Activated gamma-delta T cell treated with Interleukin-2 at 50 U/mL for 16 hours (primary cell): ENCODE results near the gene YIPF3.
A peak's percentile ranks its signal among the peaks of the same experiment; 100 is the strongest.
"Not testable (repeated sequence)": the region's sequence is repeated elsewhere in the genome, so short reads cannot be mapped to it uniquely, and the experiment has no call there.

Source experiments
- DNase-seq: peaks from one replicate; pipeline ENCODE4 v3.0.0-alpha.2; 2020

YIPF3 gene

GRCh38 chr6:43491750-43492661 lies 24.7 kb downstream of the YIPF3 start:
- no peak for DNase-seq

- DNase-seq = no peak
Observed at GRCh38 chr6:43490523-43490939, 26.2 kb downstream of the YIPF3 start.

- DNase-seq = no peak
Observed at GRCh38 chr6:43489277-43490072, 27.3 kb downstream of the YIPF3 start.

- no peak for DNase-seq
Observed at GRCh38 chr6:43488667-43489276, 28.0 kb downstream of the YIPF3 start.

- no peak for DNase-seq
Observed at GRCh38 chr6:43481591-43482236, 35.0 kb downstream of the YIPF3 start.

- DNase-seq = no peak
Observed at GRCh38 chr6:43481075-43481474, 35.7 kb downstream of the YIPF3 start.

- no peak for DNase-seq
Observed at GRCh38 chr6:43478008-43478372, 38.7 kb downstream of the YIPF3 start.

GRCh38 chr6:43477235-43478007 lies 39.3 kb downstream of the YIPF3 start, which contains the start of gene TJAP1:
TSS of gene TJAP1 (plus strand) at chr6:43477570. CDS start at chr6:43499002, 21,432 bp downstream.
- DNase-seq = peak; percentile 96

- no peak for DNase-seq
Observed at GRCh38 chr6:43476746-43477145, 40.0 kb downstream of the YIPF3 start.

- DNase-seq = no peak
Observed at GRCh38 chr6:43475516-43475915, 41.2 kb downstream of the YIPF3 start.

- no peak for DNase-seq
Observed at GRCh38 chr6:43472515-43472914, 44.2 kb downstream of the YIPF3 start.

- no peak for DNase-seq
Observed at GRCh38 chr6:43471399-43471798, 45.3 kb downstream of the YIPF3 start.

GRCh38 chr6:43469947-43470346 lies 46.8 kb downstream of the YIPF3 start:
- no peak for DNase-seq

- no peak for DNase-seq
Observed at GRCh38 chr6:43468748-43469681, 47.7 kb downstream of the YIPF3 start.

- no peak for DNase-seq
Observed at GRCh38 chr6:43468240-43468639, 48.5 kb downstream of the YIPF3 start.

- no peak for DNase-seq
Observed at GRCh38 chr6:43467752-43468151, 49.0 kb downstream of the YIPF3 start.

GRCh38 chr6:43467265-43467664 lies 49.5 kb downstream of the YIPF3 start:
- not testable (repeated sequence) for DNase-seq

- no peak for DNase-seq
Observed at GRCh38 chr6:43465948-43466347, 50.8 kb downstream of the YIPF3 start.

- no peak for DNase-seq
Observed at GRCh38 chr6:43464337-43464736, 52.4 kb downstream of the YIPF3 start.

GRCh38 chr6:43461936-43462335 lies 54.8 kb downstream of the YIPF3 start:
- no peak for DNase-seq
